Embryonic facial prominence (tissue), 1 donor: ENCODE results near the gene UNC5C.

Experiments
- DNase-seq: peaks from one replicate; pipeline ENCODE4 v3.0.0-alpha.2; 2016; ENCODE audit errors: extremely low spot score

Gene UNC5C

DNA sequence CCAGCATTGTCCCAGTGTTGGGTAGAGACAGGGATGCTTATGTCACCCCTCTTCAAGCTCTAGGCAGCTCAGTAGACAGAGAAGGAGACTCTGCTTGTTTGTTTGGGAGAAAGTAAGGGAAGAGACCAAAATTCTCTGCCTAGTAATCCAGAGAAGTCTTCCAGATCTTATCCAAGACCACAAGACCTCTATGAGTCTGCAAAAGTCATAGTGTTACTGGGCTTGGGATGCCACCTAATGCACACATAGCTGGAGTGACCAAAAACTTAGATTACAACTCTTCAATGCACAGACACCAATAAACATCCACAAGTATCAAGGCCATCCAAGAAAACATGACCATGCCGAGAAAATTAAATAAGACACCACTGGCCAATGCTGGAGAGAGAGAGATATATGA, 205.5 kb downstream of the UNC5C start:
- no peak for DNase-seq

DNA sequence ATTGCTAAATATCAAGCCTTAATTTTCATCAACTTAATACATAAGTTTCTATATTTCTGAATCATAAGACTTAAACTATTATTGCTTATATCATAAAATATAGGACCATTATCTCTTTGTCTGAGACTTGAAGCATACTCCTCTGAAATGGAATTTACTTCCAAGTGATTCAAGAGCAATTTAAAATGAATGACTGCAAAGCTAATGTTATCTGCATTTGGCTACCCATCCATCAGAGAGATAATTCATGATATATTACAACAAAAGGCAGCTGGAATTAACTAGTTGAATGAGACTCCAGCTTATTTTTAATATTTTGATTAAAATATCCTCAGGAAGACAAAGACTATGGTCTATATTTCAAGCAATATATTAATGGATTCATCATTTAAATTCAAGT, 208.6 kb downstream of the UNC5C start:
- DNase-seq, result no peak

DNA sequence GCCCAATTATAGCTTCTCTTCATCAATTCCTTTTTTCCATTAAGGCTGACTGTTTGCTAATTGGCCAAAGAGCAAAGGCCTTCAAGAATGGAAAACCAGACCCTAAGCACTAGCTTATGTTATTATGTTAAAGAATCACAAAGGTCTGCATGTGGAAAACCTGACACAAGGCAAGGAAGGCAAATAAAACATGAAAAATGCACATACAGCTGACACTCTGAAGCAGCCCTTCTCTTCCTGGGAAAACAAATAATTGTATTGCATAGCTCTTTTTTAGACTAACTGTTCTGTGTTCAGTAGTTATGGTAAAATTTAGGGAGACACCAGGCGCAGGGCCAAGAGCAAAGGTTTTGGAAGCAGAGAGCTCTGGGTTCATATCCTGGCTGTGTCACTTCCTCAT, 223.1 kb downstream of the UNC5C start:
- no peak for DNase-seq

GRCh38 chr4:95319169-95319568, 229.6 kb downstream of the UNC5C start:
- no peak for DNase-seq

DNA sequence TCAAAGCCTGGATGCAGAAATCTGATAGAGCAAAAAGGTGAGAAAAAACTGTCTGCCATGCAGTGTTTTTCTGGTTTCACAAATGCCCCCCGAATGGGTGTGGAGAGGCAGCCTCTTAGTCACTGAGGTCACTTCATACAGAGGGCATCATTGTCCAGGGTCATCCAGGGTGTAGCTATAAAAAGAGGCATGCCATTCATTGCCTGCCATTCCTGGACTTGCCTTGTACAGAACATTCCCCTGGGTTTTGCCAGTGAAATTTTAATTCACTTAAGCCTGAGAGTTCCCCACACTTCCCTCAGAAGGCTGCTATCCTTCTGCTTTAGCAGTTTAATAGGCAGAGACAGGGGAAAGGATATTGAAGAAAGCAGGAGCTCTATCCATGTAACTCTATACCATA, 230.3 kb downstream of the UNC5C start:
- no peak for DNase-seq

DNA sequence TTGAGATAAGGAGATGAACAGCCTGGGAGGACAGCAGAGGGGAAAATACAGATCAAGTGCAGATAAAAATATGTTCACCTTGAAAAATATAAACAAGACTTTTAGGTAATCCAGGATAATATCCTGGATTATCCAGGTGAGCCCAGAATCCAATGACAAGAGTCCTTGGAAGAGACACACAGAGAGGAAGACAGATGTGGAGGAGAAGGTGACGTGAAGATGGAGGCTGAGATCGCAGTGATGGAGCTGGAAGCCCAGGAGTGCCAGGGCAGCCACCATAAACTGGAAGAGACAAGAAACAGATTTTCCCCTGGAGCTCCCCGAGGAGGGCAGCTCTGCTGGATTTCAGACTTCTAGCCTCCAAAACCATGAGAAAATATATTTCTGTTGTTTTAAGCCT, 230.7 kb downstream of the UNC5C start:
- no peak for DNase-seq

GRCh38 chr4:95317085-95317793, 231.5 kb downstream of the UNC5C start:
- no peak for DNase-seq

GRCh38 chr4:95314573-95314972, 234.2 kb downstream of the UNC5C start:
- DNase-seq, result no peak

DNA sequence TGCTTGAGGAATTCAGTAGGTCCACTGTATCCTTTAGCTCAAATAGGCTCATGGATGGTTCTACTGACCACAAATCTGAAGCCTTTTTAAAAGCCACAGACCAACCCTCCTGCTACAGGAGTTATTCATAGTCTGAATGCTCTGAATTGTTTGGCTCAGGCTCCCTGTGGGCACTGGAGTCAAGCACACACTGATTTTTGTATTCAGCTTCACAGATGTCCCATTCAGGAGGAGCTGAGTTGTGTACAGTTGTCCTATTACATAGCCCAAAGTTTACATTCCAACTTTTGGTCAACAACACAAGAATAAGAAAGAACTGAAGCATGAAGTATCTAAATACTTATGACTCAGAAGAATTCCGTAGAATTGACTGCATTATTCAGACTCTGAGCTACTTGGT, 243.9 kb downstream of the UNC5C start:
- no peak for DNase-seq

GRCh38 chr4:95300304-95300703, 248.5 kb downstream of the UNC5C start:
- DNase-seq, result no peak

- DNase-seq, result no peak
Observed at GRCh38 chr4:95296052-95296451, 252.7 kb downstream of the UNC5C start.

DNA sequence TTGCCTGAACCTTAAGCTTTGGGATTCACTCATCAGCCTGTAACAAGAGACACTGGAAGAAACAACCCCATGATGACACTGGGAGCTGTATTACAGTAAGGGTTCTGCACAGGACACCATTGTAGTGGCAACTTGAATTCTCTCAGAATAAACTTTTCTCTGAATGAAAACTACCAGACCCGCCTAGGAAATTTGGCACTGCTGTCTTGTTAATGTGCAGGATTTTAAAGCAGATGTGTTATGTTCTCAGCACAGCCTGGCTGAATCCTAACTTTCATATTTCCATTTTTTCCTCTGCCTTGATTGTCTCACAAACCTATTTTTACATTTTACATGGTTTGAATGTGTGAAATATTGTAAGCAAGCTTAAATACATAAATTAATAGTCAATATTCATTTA, 253.6 kb downstream of the UNC5C start:
- no peak for DNase-seq

- DNase-seq, result no peak
Observed at GRCh38 chr4:95294321-95294720, 254.5 kb downstream of the UNC5C start.

- no peak for DNase-seq
Observed at GRCh38 chr4:95293014-95293413, 255.8 kb downstream of the UNC5C start.

DNA sequence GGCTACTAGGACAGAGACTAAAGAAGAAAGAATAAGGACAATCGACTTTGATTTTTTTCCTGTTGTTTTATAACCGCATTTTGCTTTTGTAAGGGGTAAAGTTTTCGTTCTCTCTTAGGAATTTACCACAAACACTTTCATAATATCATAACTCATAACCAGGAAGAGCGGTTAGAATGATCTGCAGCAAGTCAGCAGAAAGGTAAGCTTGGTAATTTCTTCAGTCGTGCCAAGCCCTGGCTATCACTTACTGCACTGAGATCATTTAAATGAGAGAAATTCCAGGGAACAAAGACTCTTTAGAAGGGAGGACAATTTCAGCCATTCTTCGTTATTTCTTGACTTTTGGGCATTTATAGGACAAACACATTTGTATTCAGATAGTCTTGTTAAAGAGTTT, 258.1 kb downstream of the UNC5C start:
- no peak for DNase-seq

GRCh38 chr4:95289028-95289634, 259.6 kb downstream of the UNC5C start:
- no peak for DNase-seq

- no peak for DNase-seq
Observed at GRCh38 chr4:95288552-95288951, 260.2 kb downstream of the UNC5C start.

DNA sequence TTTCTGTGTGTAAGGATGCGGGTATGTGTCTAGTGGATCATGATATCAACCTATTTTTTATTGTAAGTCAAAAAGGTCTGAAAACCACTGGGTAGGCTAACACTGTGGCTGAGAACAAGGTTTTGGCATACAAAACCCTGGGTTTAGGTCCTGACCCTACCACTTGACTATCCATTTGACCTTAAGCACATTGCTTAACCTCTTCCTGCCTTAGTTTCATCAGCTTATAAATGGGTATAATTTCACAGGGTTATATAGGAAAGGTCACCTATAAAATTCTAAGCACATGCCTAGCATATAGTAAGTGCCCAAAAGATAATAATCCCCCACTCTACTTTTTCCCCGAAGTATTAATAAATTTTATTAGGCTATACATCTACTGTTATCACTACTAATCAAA, 263.0 kb downstream of the UNC5C start:
- DNase-seq, result no peak

DNA sequence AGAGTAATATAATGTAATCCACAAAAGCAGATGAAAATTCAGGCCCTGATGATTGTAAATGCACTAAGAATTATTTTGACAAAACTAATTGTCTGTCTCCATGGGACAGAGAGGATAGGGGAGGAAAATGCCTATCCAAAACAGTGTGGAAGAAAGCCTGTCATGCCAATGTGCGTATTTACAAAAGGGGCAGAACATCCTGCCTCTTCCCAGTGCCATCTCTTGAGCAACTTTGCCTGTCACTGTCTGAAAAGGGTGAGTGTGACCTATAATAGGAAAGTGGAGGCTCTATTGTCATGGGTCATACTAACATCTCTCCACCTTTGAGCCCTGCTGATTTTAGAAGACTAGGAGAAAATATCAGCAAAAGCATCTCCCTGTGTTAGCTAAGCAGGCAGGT, 264.1 kb downstream of the UNC5C start:
- DNase-seq, result no peak

DNA sequence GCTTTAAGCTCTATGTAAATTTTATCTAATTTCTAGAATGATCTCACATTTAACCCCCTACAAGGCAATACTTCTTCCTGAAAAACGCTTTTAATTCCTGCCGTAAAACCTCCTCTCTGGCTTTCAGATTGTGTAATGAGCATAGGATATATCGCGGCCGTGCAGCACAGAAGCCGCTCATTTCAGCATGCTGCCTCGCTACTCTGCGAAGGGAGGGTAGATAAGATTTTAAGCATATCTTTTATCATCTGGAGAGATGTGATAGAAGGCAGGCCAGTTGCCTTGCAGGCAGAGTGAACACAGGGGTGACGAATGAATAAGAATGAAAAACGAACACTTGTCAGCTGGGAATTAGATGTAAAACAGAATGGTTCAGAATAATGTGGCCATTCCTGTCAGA, 265.5 kb downstream of the UNC5C start:
- no peak for DNase-seq

DNA sequence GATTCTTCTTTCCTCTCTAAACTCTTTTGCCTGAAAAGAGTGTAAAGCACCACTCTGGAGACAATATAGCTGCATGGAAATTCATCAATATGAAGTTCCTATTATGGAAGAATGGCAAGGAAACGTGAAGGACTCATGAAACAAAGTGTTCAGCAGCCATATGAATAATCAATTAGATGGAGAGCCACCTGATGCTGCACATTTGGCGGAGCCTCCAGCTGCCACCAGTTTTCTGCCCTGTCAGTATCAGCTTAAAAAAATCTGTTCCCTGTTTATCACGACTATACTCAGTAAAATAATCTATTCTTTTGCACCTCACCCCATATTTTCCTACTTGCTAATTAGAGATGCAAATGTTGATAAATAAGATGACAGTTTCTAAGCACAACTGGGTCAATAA, 276.0 kb downstream of the UNC5C start:
- no peak for DNase-seq

GRCh38 chr4:95272036-95272435, 276.7 kb downstream of the UNC5C start:
- DNase-seq, result no peak

DNA sequence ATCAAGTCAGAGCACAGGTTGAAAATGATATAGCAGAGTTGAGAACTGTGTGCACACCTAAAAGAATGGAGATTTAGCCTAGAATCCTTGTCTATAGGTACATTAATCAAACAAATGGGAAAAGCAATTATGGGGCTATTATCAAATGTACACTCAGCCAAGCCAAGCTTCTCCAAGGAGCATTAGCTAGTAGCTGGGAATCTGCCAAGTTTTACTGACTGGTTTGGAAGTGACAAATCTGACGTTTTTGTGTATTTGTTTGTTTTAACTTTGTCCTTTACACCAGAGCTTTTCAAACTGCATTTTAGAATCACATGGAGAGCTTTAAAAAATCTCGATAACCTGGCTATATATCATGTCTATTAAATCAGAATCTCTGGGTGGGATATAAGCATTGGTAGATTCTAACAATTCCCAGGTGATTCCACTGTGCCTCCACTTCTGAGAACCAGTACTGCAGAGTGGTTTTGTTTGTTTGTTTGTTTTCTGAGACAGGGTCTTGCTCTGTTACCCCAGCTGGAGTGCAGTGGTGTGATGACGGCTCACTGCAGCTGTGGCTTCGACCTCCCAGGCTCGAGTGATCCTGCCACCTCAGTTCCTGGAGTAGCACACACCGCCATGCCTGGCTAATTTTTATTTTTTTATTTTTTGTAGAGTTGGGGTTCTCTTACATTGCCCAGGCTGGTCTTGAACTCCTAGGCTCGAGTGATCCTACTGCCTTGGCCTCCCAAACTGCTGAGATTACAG, 279.8 kb downstream of the UNC5C start:
- DNase-seq, result no peak
